Liver (tissue), 9 donors: ENCODE measurements around the gene ABLIM1. TPM values are rescaled to one million over a fixed set of nuclear protein-coding genes. Genes with fewer than 3 reads are reported as not detected.

Source experiments
- DNase-seq: peaks from one replicate; pipeline ENCODE4 v3.0.0-alpha.2; 2017; ENCODE audit warnings: low spot score
- H3K27ac ChIP-seq, 2 donors: one replicate each; pipeline ENCODE4 v1.7.0; 2013; ENCODE audit warnings: inconsistent platforms in 2 of 2, low read length in 2 of 2, control low read depth in 1 of 2, low read depth in 1 of 2, mild to moderate bottlenecking in 1 of 2
- H3K27me3 ChIP-seq, 4 donors: one replicate each; pipeline versions ENCODE4 v1.6.1 to v1.7.0; 2013; ENCODE audit warnings: low read length in 3 of 4, inconsistent platforms in 1 of 4, mild to moderate bottlenecking in 1 of 4, moderate library complexity in 1 of 4; ENCODE audit not compliant: control insufficient read depth in 4 of 4, insufficient read depth in 4 of 4
- H3K36me3 ChIP-seq, 4 donors: one replicate each; pipeline versions ENCODE4 v1.6.1 to v1.7.0; 2013; ENCODE audit warnings: low read length in 3 of 4, mild to moderate bottlenecking in 3 of 4, low read depth in 1 of 4, moderate library complexity in 1 of 4; ENCODE audit not compliant: control insufficient read depth in 4 of 4, insufficient read depth in 3 of 4
- H3K4me1 ChIP-seq, 4 donors: one replicate each; pipeline versions ENCODE4 v1.6.1 to v1.7.0; 2013; ENCODE audit warnings: low read length in 3 of 4, mild to moderate bottlenecking in 3 of 4, moderate library complexity in 1 of 4; ENCODE audit not compliant: control insufficient read depth in 4 of 4, insufficient read depth in 4 of 4
- H3K4me3 ChIP-seq, 3 donors: one replicate each; pipeline versions ENCODE4 v1.6.1 to v1.7.0; 2013; ENCODE audit warnings: low read length in 3 of 3, control low read depth in 1 of 3, low read depth in 1 of 3, mild to moderate bottlenecking in 1 of 3
- H3K9ac ChIP-seq, 2 donors: one replicate each; pipeline ENCODE4 v1.7.0; 2013; ENCODE audit warnings: low read length in 2 of 2, mild to moderate bottlenecking in 2 of 2, moderate library complexity in 2 of 2, control low read depth in 1 of 2, low read depth in 1 of 2
- H3K9me3 ChIP-seq, 4 donors: one replicate each; pipeline versions ENCODE4 v1.6.1 to v1.7.0; 2013; ENCODE audit warnings: low read length in 3 of 4; ENCODE audit not compliant: control insufficient read depth in 4 of 4
- ATF3 ChIP-seq: IDR thresholded peaks from 2 replicates; pipeline ENCODE4 v1.6.1; 2016; ENCODE audit warnings: antibody characterized with exemption
- CTCF ChIP-seq: fragments of 150-350 bp; IDR thresholded peaks from 2 replicates; pipeline ENCODE4 v1.5.1; 2017; ENCODE audit warnings: improper control_type of control experiment, low read depth, low read length; ENCODE audit not compliant: missing input control
- EGR1 ChIP-seq, 2 donors: IDR thresholded peaks; 2 replicates each; pipeline ENCODE4 v1.6.1; 2016 to 2018; ENCODE audit warnings: antibody characterized with exemption in 2 of 2, low read depth in 2 of 2
- FOXA1 ChIP-seq: IDR thresholded peaks from 2 replicates; pipeline ENCODE4 v1.6.1; 2016; ENCODE audit warnings: antibody characterized with exemption
- FOXA2 ChIP-seq: IDR thresholded peaks from 2 replicates; pipeline ENCODE4 v1.6.1; 2016; ENCODE audit warnings: antibody characterized with exemption
- GABPA ChIP-seq, 2 donors: IDR thresholded peaks in 1 of 2; conservative IDR thresholded peaks in 1 of 2; 2 replicates each; pipeline ENCODE4 v1.6.1; 2016; ENCODE audit warnings: antibody characterized with exemption in 2 of 2, mild to moderate bottlenecking in 1 of 2, moderate library complexity in 1 of 2
- HNF4A ChIP-seq, 2 donors: conservative IDR thresholded peaks; 2 replicates each; pipeline ENCODE4 v1.6.1; 2016; ENCODE audit warnings: antibody characterized with exemption in 2 of 2, mild to moderate bottlenecking in 2 of 2
- HNF4G ChIP-seq: IDR thresholded peaks from 2 replicates; pipeline ENCODE4 v1.6.1; 2016; ENCODE audit warnings: antibody characterized with exemption
- JUND ChIP-seq, 2 donors: IDR thresholded peaks; 2 replicates each; pipeline ENCODE4 v1.6.1; 2016; ENCODE audit warnings: antibody characterized with exemption in 2 of 2
- MAX ChIP-seq: IDR thresholded peaks from 2 replicates; pipeline ENCODE4 v1.6.1; 2016; ENCODE audit warnings: antibody characterized with exemption
- NR2F2 ChIP-seq: IDR thresholded peaks from 2 replicates; pipeline ENCODE4 v1.6.1; 2016; ENCODE audit warnings: antibody characterized with exemption
- RAD21 ChIP-seq, 2 donors: IDR thresholded peaks; 2 replicates each; pipeline ENCODE4 v1.6.1; 2016; ENCODE audit warnings: antibody characterized with exemption in 2 of 2, mild to moderate bottlenecking in 2 of 2
- REST ChIP-seq: IDR thresholded peaks from 2 replicates; pipeline ENCODE4 v1.6.1; 2016; ENCODE audit warnings: antibody characterized with exemption, mild to moderate bottlenecking
- RXRA ChIP-seq, 2 donors: IDR thresholded peaks; 2 replicates each; pipeline ENCODE4 v1.6.1; 2017 to 2018; ENCODE audit warnings: antibody characterized with exemption in 2 of 2, mild to moderate bottlenecking in 1 of 2
- SP1 ChIP-seq: IDR thresholded peaks from 2 replicates; pipeline ENCODE4 v1.6.1; 2018; ENCODE audit warnings: antibody characterized with exemption, mild to moderate bottlenecking
- TAF1 ChIP-seq: conservative IDR thresholded peaks from 2 replicates; pipeline ENCODE4 v1.6.1; 2016; ENCODE audit warnings: antibody characterized with exemption, mild to moderate bottlenecking
- YY1 ChIP-seq: IDR thresholded peaks from 2 replicates; pipeline ENCODE4 v1.6.1; 2016; ENCODE audit warnings: antibody characterized with exemption, mild to moderate bottlenecking
- ZBTB33 ChIP-seq: IDR thresholded peaks from 2 replicates; pipeline ENCODE4 v1.6.1; 2016; ENCODE audit warnings: antibody characterized with exemption
- WGBS: extraction: QIAGEN DNeasy Blood & Tissue Kit; methylation state at CpG from one replicate; pipeline ENCODE4 v1.1.7; 2013; 5-methylcytosine and 5-hydroxymethylcytosine counted together
- polyA plus RNA-seq, 2 donors: library from polyadenylated mRNA; stranded (reverse) in 1 of 2; unstranded in 1 of 2; fragments of 200-250 nt in 1 of 2; fragments of >200 nt in 1 of 2; fragmentation: Nextera tagmentation in 1 of 2; extraction: Ambion mirVana in 1 of 2; gene quantifications; one replicate each; pipeline versions ENCODE4 v1.2.1 to v1.2.3, GENCODE V29; 2013 to 2015
- total RNA-seq, 2 donors: library from RNA; depleted of rRNA; stranded (reverse); fragments of >200 nt; gene quantifications; one replicate each; pipeline ENCODE4 v1.2.3, GENCODE V29; 2014
- donor health status: healthy.
- donor health status: healthy.
- donor health status: healthy.
- donor health status: healthy.
- donor health status: healthy.

ABLIM1 gene
- total and polyA plus RNA-seq, 4 donors, result 10.9 to 31.3 (median 13.1) TPM

- 24% methylated on average over 1 of the region's 1 CpG for WGBS
- Histone ChIP-seq H3K4me1 (peaks cover 8 to 34% (median 18%) of the 10 kb centered on the region in 4 donors), H3K36me3 (peaks cover 0 to 8% (median 0%) of the 10 kb centered on the region in 4 donors), H3K9me3 (no peaks in the 10 kb centered on the region), H3K9ac (no peak overlapping the region), H3K27me3 (no peaks in the 10 kb centered on the region), H3K4me3 (no peak overlapping the region), H3K27ac (peak overlapping the region; percentile 38 to 52)
- no peak for DNase-seq
- no peak for TF ChIP-seq EGR1 (IDR thresholded peaks at IDR 0.05; ENCODE audit: low read depth in 2 of 2)
Measured at GRCh38 chr10:114615600-114616007, 42.5 kb downstream of the ABLIM1 start.

GRCh38 chr10:114613237-114613979 lies 44.7 kb downstream of the ABLIM1 start:
- H3K27ac ChIP-seq, result peak overlapping the region; percentile 68 to 90

More at GRCh38 chr10:114613237-114613979, 44.7 kb downstream of the ABLIM1 start:
- Histone ChIP-seq H3K9ac (peak overlapping the region in 1 of 2 donors; percentile 37), H3K4me1 (peaks cover 10 to 38% (median 23%) of the 10 kb centered on the region in 4 donors), H3K36me3 (peaks cover 0 to 2% (median 0%) of the 10 kb centered on the region in 4 donors), H3K9me3 (no peaks in the 10 kb centered on the region), H3K27me3 (no peaks in the 10 kb centered on the region), H3K4me3 (no peak overlapping the region)
- TF ChIP-seq REST (peak; percentile 92), HNF4G (peak; percentile 36), YY1 (peak; percentile 84), FOXA1 (no peak), SP1 (peak; percentile 89), TAF1 (no peak), FOXA2 (no peak), RXRA (IDR thresholded peaks at IDR 0.05) (peak; percentile 82 to 84), ZBTB33 (no peak), ATF3 (no peak), RAD21 (IDR thresholded peaks at IDR 0.05) (peak; percentile 32 to 67), JUND (IDR thresholded peaks at IDR 0.05) (peak in 1 of 2 donors; percentile 51), NR2F2 (peak; percentile 58), HNF4A (conservative IDR thresholded peaks at IDR 0.05) (peak; percentile 55 to 58), CTCF (peak; percentile 0), MAX (peak; percentile 47), EGR1 (IDR thresholded peaks at IDR 0.05; ENCODE audit: low read depth in 2 of 2) (peak in 1 of 2 donors; percentile 15), GABPA (IDR thresholded peaks at IDR 0.05 in 1 of 2, conservative IDR thresholded peaks at IDR 0.05 in 1 of 2) (peak in 1 of 2 donors; percentile 45)
- 39% methylated on average over 4 of the region's 4 CpGs for WGBS
- no peak for DNase-seq
